ENCODE measurements around the gene FLT1.

DNA sequence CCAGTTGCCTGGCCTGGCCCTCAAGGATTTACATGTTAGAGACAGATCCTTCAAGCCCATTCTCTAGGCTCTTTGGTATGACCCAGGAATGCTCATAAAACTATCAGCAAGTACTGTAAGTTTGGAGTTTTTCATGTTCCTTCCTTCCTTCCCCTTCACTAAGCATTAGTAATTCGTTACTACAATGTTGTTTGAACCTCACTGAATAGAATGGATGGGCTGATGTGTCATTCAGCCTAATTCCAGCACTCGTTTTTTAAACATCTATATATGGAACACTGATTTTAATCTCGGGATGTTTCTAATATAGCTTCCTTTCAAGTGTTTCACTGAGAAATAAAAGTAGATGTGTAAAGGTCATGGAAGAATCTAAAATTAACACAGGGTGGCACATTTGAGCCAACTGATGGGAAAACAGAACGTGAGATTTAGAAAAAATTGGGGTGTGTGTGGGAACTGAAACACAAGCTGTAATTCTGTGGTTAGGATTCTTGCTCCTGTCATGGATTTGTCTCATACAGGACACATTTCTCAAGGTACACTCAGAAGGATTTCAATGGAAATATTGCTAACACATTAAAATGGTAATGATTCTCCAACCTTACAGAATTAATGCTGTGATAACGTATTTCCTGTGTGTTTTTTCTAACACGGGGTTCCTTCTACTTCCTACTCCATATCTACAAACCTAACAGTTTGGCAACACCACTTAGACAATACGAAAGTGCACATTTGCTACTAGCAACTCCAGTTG is 93.4 kb downstream of the FLT1 start:
- TF ChIP-seq, protein P1, sequence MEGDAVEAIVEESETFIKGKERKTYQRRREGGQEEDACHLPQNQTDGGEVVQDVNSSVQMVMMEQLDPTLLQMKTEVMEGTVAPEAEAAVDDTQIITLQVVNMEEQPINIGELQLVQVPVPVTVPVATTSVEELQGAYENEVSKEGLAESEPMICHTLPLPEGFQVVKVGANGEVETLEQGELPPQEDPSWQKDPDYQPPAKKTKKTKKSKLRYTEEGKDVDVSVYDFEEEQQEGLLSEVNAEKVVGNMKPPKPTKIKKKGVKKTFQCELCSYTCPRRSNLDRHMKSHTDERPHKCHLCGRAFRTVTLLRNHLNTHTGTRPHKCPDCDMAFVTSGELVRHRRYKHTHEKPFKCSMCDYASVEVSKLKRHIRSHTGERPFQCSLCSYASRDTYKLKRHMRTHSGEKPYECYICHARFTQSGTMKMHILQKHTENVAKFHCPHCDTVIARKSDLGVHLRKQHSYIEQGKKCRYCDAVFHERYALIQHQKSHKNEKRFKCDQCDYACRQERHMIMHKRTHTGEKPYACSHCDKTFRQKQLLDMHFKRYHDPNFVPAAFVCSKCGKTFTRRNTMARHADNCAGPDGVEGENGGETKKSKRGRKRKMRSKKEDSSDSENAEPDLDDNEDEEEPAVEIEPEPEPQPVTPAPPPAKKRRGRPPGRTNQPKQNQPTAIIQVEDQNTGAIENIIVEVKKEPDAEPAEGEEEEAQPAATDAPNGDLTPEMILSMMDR (IDR thresholded peaks at IDR 0.05) = no peak
- no peak for TF ChIP-seq POLR2A (IDR thresholded peaks at IDR 0.05)

Data from heart left ventricle (tissue), 13 donors.